Hepatocyte (in vitro differentiated cells): ENCODE results near the gene RNF20. TPM values are rescaled to one million over a fixed set of nuclear protein-coding genes. Genes with fewer than 3 reads are reported as not detected.

Experiments used
- DNase-seq: peaks from one replicate; pipeline ENCODE4 v3.0.0-alpha.2; 2016; ENCODE audit warnings: low spot score
- H2AFZ ChIP-seq: fragments of 200-600 bp; sonication (generic); 2 replicates; pipeline ENCODE4 v1.6.0; 2016; ENCODE audit warnings: antibody characterized with exemption, mild to moderate bottlenecking
- H3K27ac ChIP-seq: fragments of 200-600 bp; sonication (generic); 2 replicates; pipeline ENCODE4 v1.5.1; 2016; ENCODE audit warnings: mild to moderate bottlenecking
- H3K27me3 ChIP-seq: fragments of 200-600 bp; sonication (generic); 2 replicates; pipeline ENCODE4 v1.6.1; 2016
- H3K36me3 ChIP-seq: fragments of 200-600 bp; sonication (generic); replicated peaks from 2 replicates; pipeline ENCODE4 v1.5.1; 2016; ENCODE audit warnings: low read depth; ENCODE audit not compliant: insufficient read depth
- H3K4me1 ChIP-seq: fragments of 200-600 bp; sonication (generic); 2 replicates; pipeline ENCODE4 v1.5.1; 2016; ENCODE audit warnings: mild to moderate bottlenecking, moderate library complexity; ENCODE audit not compliant: insufficient read depth
- H3K4me2 ChIP-seq: fragments of 200-600 bp; sonication (generic); 2 replicates; pipeline ENCODE4 v1.6.0; 2016
- H3K4me3 ChIP-seq: fragments of 200-600 bp; sonication (generic); 2 replicates; pipeline ENCODE4 v1.5.1; 2016; ENCODE audit warnings: mild to moderate bottlenecking
- H3K79me2 ChIP-seq: fragments of 200-600 bp; sonication (generic); 2 replicates; pipeline ENCODE4 v1.6.0; 2017; ENCODE audit warnings: mild to moderate bottlenecking
- H3K9me2 ChIP-seq: fragments of 200-600 bp; sonication (generic); replicated peaks from 2 replicates; pipeline ENCODE4 v1.6.0; 2017; ENCODE audit warnings: mild to moderate bottlenecking; ENCODE audit not compliant: insufficient read depth
- H3K9me3 ChIP-seq: fragments of 200-600 bp; sonication (generic); 2 replicates; pipeline ENCODE4 v1.5.1; 2016; ENCODE audit warnings: low read depth, mild to moderate bottlenecking
- H4K20me1 ChIP-seq: fragments of 200-600 bp; sonication (generic); 2 replicates; pipeline ENCODE4 v1.6.0; 2016; ENCODE audit warnings: mild to moderate bottlenecking; ENCODE audit not compliant: insufficient read depth, poor library complexity, severe bottlenecking
- CTCF ChIP-seq: fragments of 200-600 bp; sonication (generic); IDR thresholded peaks from 2 replicates; pipeline ENCODE4 v1.5.1; 2016; ENCODE audit warnings: antibody characterized with exemption, mild to moderate bottlenecking; ENCODE audit not compliant: poor library complexity
- EZH2 ChIP-seq: fragments of 200-600 bp; sonication (generic); IDR thresholded peaks from 2 replicates; pipeline ENCODE4 v1.6.1; 2016; ENCODE audit warnings: antibody characterized with exemption, mild to moderate bottlenecking, borderline replicate concordance
- EZH2phosphoT487 ChIP-seq: fragments of 200-600 bp; sonication (generic); IDR thresholded peaks from one replicate; pipeline ENCODE4 v1.6.1; 2018; ENCODE audit warnings: antibody characterized with exemption, mild to moderate bottlenecking, low read depth, moderate library complexity; ENCODE audit not compliant: unreplicated experiment, severe bottlenecking
- WGBS: methylation state at CpG from one replicate; pipeline ENCODE4 v1.1.6; 2016; ENCODE audit warnings: low lambda C conversion rate; ENCODE audit errors: missing lambda C conversion rate; 5-methylcytosine and 5-hydroxymethylcytosine counted together
- polyA plus RNA-seq: library from polyadenylated mRNA; unstranded; fragments of >200 nt; fragmentation: Nextera tagmentation; extraction: Ambion mirVana; gene quantifications from 2 replicates; pipeline ENCODE4 v1.2.1, GENCODE V29; 2016
- total RNA-seq: library from RNA; depleted of rRNA; stranded (reverse); fragments of >200 nt; gene quantifications from 2 replicates; pipeline ENCODE4 v1.2.3, GENCODE V29; 2014

Gene RNF20
- total and polyA plus RNA-seq, 2 experiments from 2014 or later, result 19.0 to 21.7 TPM

- H2AFZ ChIP-seq, result no peak overlapping the region
- H3K4me1 ChIP-seq, result no peaks in the 10 kb centered on the region
- no peak for TF ChIP-seq EZH2phosphoT487
- no peak for TF ChIP-seq CTCF
- no peaks in the 10 kb centered on the region for H4K20me1 ChIP-seq
- H3K9me3 ChIP-seq, result no peaks in the 10 kb centered on the region
- no peak overlapping the region for H3K27ac ChIP-seq
- no peaks in the 10 kb centered on the region for H3K27me3 ChIP-seq
- H3K9me2 ChIP-seq, result no peaks in the 10 kb centered on the region
- H3K36me3 ChIP-seq, result no peaks in the 10 kb centered on the region
- H3K4me2 ChIP-seq, result no peak overlapping the region
- DNase-seq, result no peak
- H3K4me3 ChIP-seq, result no peak overlapping the region
- WGBS, result 88% methylated on average over 6 of the region's 6 CpGs
- no peaks in the 10 kb centered on the region for H3K79me2 ChIP-seq
Measured at GRCh38 chr9:101510459-101510858, 23.2 kb upstream of the RNF20 start.

GRCh38 chr9:101511009-101511408 lies 22.6 kb upstream of the RNF20 start:
- no peaks in the 10 kb centered on the region for H4K20me1 ChIP-seq
- TF ChIP-seq EZH2phosphoT487 (no peak), EZH2 (no peak), CTCF (no peak)
- no peak overlapping the region for H3K27ac ChIP-seq
- no peak overlapping the region for H3K4me3 ChIP-seq
- no peaks in the 10 kb centered on the region for H3K79me2 ChIP-seq
- H3K4me2 ChIP-seq, result no peak overlapping the region
- H3K9me3 ChIP-seq, result no peaks in the 10 kb centered on the region
- no peak for DNase-seq
- H3K9me2 ChIP-seq, result no peaks in the 10 kb centered on the region
- H2AFZ ChIP-seq, result no peak overlapping the region
- H3K36me3 ChIP-seq, result no peaks in the 10 kb centered on the region
- no peaks in the 10 kb centered on the region for H3K4me1 ChIP-seq
- H3K27me3 ChIP-seq, result no peaks in the 10 kb centered on the region
- WGBS, result 92% methylated on average over 2 of the region's 2 CpGs

GRCh38 chr9:101512116-101512515 lies 21.5 kb upstream of the RNF20 start:
- H3K9me3 ChIP-seq, result no peaks in the 10 kb centered on the region
- H4K20me1 ChIP-seq, result no peaks in the 10 kb centered on the region
- no peaks in the 10 kb centered on the region for H3K36me3 ChIP-seq
- H3K79me2 ChIP-seq, result no peaks in the 10 kb centered on the region
- H3K27me3 ChIP-seq, result no peaks in the 10 kb centered on the region
- H2AFZ ChIP-seq, result no peak overlapping the region
- no peak for TF ChIP-seq EZH2
- 71% methylated on average over 3 of the region's 3 CpGs for WGBS
- H3K27ac ChIP-seq, result no peak overlapping the region
- DNase-seq, result no peak
- H3K4me3 ChIP-seq, result no peak overlapping the region
- no peaks in the 10 kb centered on the region for H3K4me1 ChIP-seq
- no peaks in the 10 kb centered on the region for H3K9me2 ChIP-seq
- no peak overlapping the region for H3K4me2 ChIP-seq

- TF ChIP-seq EZH2 (no peak), EZH2phosphoT487 (no peak), CTCF (no peak)
- H3K4me1 ChIP-seq, result no peaks in the 10 kb centered on the region
- H3K9me2 ChIP-seq, result no peaks in the 10 kb centered on the region
- H3K4me3 ChIP-seq, result no peak overlapping the region
- no peaks in the 10 kb centered on the region for H3K9me3 ChIP-seq
- no peak overlapping the region for H3K27ac ChIP-seq
- H3K36me3 ChIP-seq, result no peaks in the 10 kb centered on the region
- H3K79me2 ChIP-seq, result no peaks in the 10 kb centered on the region
- H3K4me2 ChIP-seq, result no peak overlapping the region
- no peaks in the 10 kb centered on the region for H4K20me1 ChIP-seq
- H3K27me3 ChIP-seq, result no peaks in the 10 kb centered on the region
- no peak for DNase-seq
- no peak overlapping the region for H2AFZ ChIP-seq
Measured at GRCh38 chr9:101513351-101513750, 20.3 kb upstream of the RNF20 start.
